Measurements from ENCODE around the gene GPX2. TPM values are rescaled to one million over a fixed set of nuclear protein-coding genes. Genes with fewer than 3 reads are reported as not detected.
A peak's percentile ranks its signal among the peaks of the same experiment; 100 is the strongest.

GPX2 gene
- total and polyA plus RNA-seq, 2 of the 4 experiments (the other 2 are of a cell fraction) = not detected

DNA sequence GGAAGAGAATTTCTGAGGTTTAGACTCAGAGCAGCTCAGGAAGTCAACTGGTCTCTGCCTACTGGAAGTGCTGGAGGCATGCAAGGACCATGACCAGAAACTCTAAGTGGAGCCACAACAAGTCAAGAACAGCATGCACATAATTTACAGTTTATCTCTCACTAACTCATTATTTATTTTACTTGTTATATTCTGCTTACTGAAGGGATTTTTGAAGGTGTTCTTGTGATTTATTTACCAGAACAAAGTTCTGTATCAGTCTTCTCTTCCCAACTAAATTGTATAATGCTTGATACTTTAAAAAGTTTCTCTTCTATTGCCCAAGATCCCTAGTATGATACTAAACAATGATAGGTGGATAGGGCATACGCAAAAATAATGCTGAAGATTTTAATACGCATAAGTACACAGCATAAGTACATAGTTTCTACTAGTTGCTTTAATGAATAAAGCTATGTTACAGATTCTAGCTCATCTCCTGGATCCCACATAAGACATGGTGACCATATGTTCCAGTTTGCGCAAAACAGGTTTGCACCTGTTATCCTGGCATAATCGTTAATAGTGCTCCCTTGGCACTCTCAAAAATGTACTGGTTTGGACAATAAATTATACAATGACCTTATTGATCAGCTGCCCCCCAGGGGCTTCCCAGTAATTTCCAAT, 51.2 kb downstream of the GPX2 start:
- no peak overlapping the region for H3K18ac ChIP-seq (ENCODE audit: low read depth, low read length)
- no peak overlapping the region for H3K23ac ChIP-seq (ENCODE audit: low read depth, low read length)
- H3K79me1 ChIP-seq (ENCODE audit: low read depth in 1 of 2, low read length in 2 of 2) = no peaks in the 10 kb centered on the region
- no peak overlapping the region for H2BK5ac ChIP-seq (ENCODE audit: low read depth, low read length, poor library complexity, severe bottlenecking)
- in situ Hi-C loops (cut with MboI; ENCODE audit: low sequenced_read_pairs) = loop anchor here (10.0 kb wide), 1 partner anchor 537 kb away; no protein-coding TSS in a partner anchor
- H4K5ac ChIP-seq (ENCODE audit: low read depth, low read length) = no peak overlapping the region
- H2AK9ac ChIP-seq (replicated peaks; ENCODE audit: low read depth, low read length, poor library complexity) = no peak overlapping the region
- no peak overlapping the region for H3K4ac ChIP-seq (ENCODE audit: low read depth, low read length)
- H3K9ac ChIP-seq (ENCODE audit: low read depth, low read length) = no peak overlapping the region
- H2BK20ac ChIP-seq (ENCODE audit: low read depth, low read length) = no peak overlapping the region
- intact Hi-C loops (cut with micrococcal nuclease) = loop anchor here (5.0 kb wide), 5 partner anchors 69 to 549 kb away; no protein-coding TSS in a partner anchor
- ATAC-seq (ENCODE audit: low read depth) (no peak), DNase-seq (no peak)
- no peak overlapping the region for H3K4me2 ChIP-seq (ENCODE audit: low read depth, low read length)
- H2AK5ac ChIP-seq (ENCODE audit: low read depth, low read length) = no peak overlapping the region
- H3K27me3 ChIP-seq (ENCODE audit: control insufficient read depth, insufficient read depth, low read length) = peaks cover 16% of the 10 kb centered on the region
- H3K9me3 ChIP-seq (ENCODE audit: control insufficient read depth, insufficient read depth, low read length) = no peaks in the 10 kb centered on the region
- no peaks in the 10 kb centered on the region for H4K20me1 ChIP-seq (ENCODE audit: insufficient read depth, low read length)
- H3K9me1 ChIP-seq (ENCODE audit: insufficient read depth, low read length) = no peaks in the 10 kb centered on the region
- POLR2A ChIA-PET (ENCODE audit: unreplicated experiment) = interaction anchor here (0.6 to 1.0 kb wide), 2 partner anchors 68 to 283 kb away, joined by 3 to 6 read pairs; no protein-coding TSS in a partner anchor
- no peak overlapping the region for H3K14ac ChIP-seq (replicated peaks; ENCODE audit: low read depth, low read length)
- dilution Hi-C loops (cut with HindIII; ENCODE audit: low sequenced_read_pairs, unreplicated experiment) = no loop called here
- H3K27ac ChIP-seq (ENCODE audit: insufficient read depth, low read length) = no peak overlapping the region
- no peaks in the 10 kb centered on the region for H3K36me3 ChIP-seq (ENCODE audit: control insufficient read depth, insufficient read depth, low read length)
- BruUV-seq (replicated peaks) = no TSS peak
- TF ChIP-seq NFE2L2 (IDR thresholded peaks at IDR 0.05; ENCODE audit: low read depth, low read length) (no peak), MAFK (IDR thresholded peaks at IDR 0.05; ENCODE audit: low read depth, low read length) (0 out of 2 replicates have a peak, but pooled peaks have one; percentile 23)
- TF ChIP-seq, protein P1, sequence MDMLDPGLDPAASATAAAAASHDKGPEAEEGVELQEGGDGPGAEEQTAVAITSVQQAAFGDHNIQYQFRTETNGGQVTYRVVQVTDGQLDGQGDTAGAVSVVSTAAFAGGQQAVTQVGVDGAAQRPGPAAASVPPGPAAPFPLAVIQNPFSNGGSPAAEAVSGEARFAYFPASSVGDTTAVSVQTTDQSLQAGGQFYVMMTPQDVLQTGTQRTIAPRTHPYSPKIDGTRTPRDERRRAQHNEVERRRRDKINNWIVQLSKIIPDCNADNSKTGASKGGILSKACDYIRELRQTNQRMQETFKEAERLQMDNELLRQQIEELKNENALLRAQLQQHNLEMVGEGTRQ (IDR thresholded peaks at IDR 0.05; ENCODE audit: low read depth, low read length) = no peak
- TF ChIP-seq, protein P2, sequence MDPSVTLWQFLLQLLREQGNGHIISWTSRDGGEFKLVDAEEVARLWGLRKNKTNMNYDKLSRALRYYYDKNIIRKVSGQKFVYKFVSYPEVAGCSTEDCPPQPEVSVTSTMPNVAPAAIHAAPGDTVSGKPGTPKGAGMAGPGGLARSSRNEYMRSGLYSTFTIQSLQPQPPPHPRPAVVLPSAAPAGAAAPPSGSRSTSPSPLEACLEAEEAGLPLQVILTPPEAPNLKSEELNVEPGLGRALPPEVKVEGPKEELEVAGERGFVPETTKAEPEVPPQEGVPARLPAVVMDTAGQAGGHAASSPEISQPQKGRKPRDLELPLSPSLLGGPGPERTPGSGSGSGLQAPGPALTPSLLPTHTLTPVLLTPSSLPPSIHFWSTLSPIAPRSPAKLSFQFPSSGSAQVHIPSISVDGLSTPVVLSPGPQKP (IDR thresholded peaks at IDR 0.05; ENCODE audit: borderline replicate concordance, low read depth, low read length) = no peak
- WGBS, 2 experiments (ENCODE audit: extremely low coverage in 2 of 2, insufficient read length in 1 of 2) = no CpG with 5 or more reads among the region's 4 CpGs
- H4K8ac ChIP-seq (ENCODE audit: low read depth in 2 of 2, low read length in 2 of 2) = no peak overlapping the region
- no peak overlapping the region for H2BK15ac ChIP-seq (ENCODE audit: low read depth, low read length)
- no peaks in the 10 kb centered on the region for H3K4me1 ChIP-seq (ENCODE audit: control insufficient read depth, insufficient read depth, low read length)
- H2BK120ac ChIP-seq (ENCODE audit: low read depth, low read length) = no peak overlapping the region
- H2AFZ ChIP-seq (replicated peaks; ENCODE audit: low read length, poor library complexity) = no peak overlapping the region
- CTCF ChIA-PET = interaction anchor here (0.6 to 4.2 kb wide), 19 partner anchors 9 to 354 kb away, joined by 3 to 31 read pairs (median 4); no protein-coding TSS in a partner anchor
- no peak overlapping the region for H3K4me3 ChIP-seq (ENCODE audit: insufficient read depth, low read depth, low read length)
- no peak overlapping the region for H3K56ac ChIP-seq (ENCODE audit: extremely low read depth, insufficient read depth, low read length)
- no peak overlapping the region for H4K91ac ChIP-seq (ENCODE audit: insufficient read depth, low read depth, low read length)
